Neural cell (in vitro differentiated cells): ENCODE data around the gene PKHD1. TPM values are rescaled to one million over a fixed set of nuclear protein-coding genes. Genes with fewer than 3 reads are reported as not detected.
"Not testable (repeated sequence)": the region's sequence is repeated elsewhere in the genome, so short reads cannot be mapped to it uniquely, and the experiment has no call there.

Experiments used
- H2AFZ ChIP-seq: fragments of 200-600, 300-800 bp; sonication (generic), shearing (Covaris generic); 2 replicates; pipeline ENCODE4 v1.6.0; 2014; ENCODE audit warnings: low read depth, mild to moderate bottlenecking, antibody characterized with exemption, low read length, moderate library complexity
- H3F3A ChIP-seq: fragments of 200-600 bp; shearing (Covaris generic); 2 replicates; pipeline ENCODE4 v1.6.1; 2016; ENCODE audit warnings: mild to moderate bottlenecking, moderate library complexity, mixed read lengths, antibody characterized with exemption, low read length; ENCODE audit not compliant: insufficient read depth, poor library complexity, severe bottlenecking
- H3K27ac ChIP-seq: fragments of 200-600, 300-800 bp; sonication (generic), shearing (Covaris generic); 2 replicates; pipeline ENCODE4 v1.5.1; 2014; ENCODE audit warnings: mild to moderate bottlenecking, low read length, moderate library complexity
- H3K27me3 ChIP-seq: fragments of 300-800, 200-600 bp; sonication (generic), shearing (Covaris generic); 2 replicates; pipeline ENCODE4 v1.6.0; 2014; ENCODE audit warnings: mild to moderate bottlenecking, low read depth, low read length, moderate library complexity; ENCODE audit not compliant: insufficient read depth
- H3K36me3 ChIP-seq: fragments of 300-800, 200-600 bp; sonication (generic), shearing (Covaris generic); 2 replicates; pipeline ENCODE4 v1.5.1; 2014; ENCODE audit warnings: mild to moderate bottlenecking, antibody characterized with exemption, low read length, moderate library complexity; ENCODE audit not compliant: insufficient read depth
- H3K4me2 ChIP-seq: fragments of 300-800, 200-600 bp; sonication (generic), shearing (Covaris generic); 2 replicates; pipeline ENCODE4 v1.6.0; 2014; ENCODE audit warnings: mild to moderate bottlenecking, low read length
- H3K4me3 ChIP-seq: fragments of 300-800, 200-600 bp; sonication (generic), shearing (Covaris generic); 2 replicates; pipeline ENCODE4 v1.5.1; 2014; ENCODE audit warnings: mild to moderate bottlenecking, low read length, moderate library complexity
- H3K79me2 ChIP-seq: fragments of 200-600 bp; shearing (Covaris generic); replicated peaks from 2 replicates; pipeline ENCODE4 v1.6.0; 2014; ENCODE audit warnings: mild to moderate bottlenecking, low read length, moderate library complexity; ENCODE audit not compliant: insufficient read depth
- H3K9ac ChIP-seq: fragments of 300-800, 200-600 bp; sonication (generic), shearing (Covaris generic); 2 replicates; pipeline ENCODE4 v1.6.1; 2016; ENCODE audit warnings: mild to moderate bottlenecking, low read length, mixed read lengths
- H3K9me2 ChIP-seq: fragments of 200-600 bp; shearing (Covaris generic); 2 replicates; pipeline ENCODE4 v1.6.1; 2016; ENCODE audit warnings: mild to moderate bottlenecking, low read length, mixed read lengths; ENCODE audit not compliant: insufficient read depth
- H3K9me3 ChIP-seq: fragments of 200-600, 300-800 bp; sonication (generic), shearing (Covaris generic); 2 replicates; pipeline ENCODE4 v1.6.1; 2016; ENCODE audit warnings: mild to moderate bottlenecking, mixed run types, low read length, moderate library complexity, mixed read lengths
- H4K20me1 ChIP-seq: fragments of 200-600 bp; shearing (Covaris generic); 2 replicates; pipeline ENCODE4 v1.6.1; 2016; ENCODE audit warnings: mild to moderate bottlenecking, mixed run types; ENCODE audit not compliant: insufficient read depth
- EP300 ChIP-seq: fragments of 450-650 bp; conservative IDR thresholded peaks from 2 replicates; pipeline ENCODE4 v1.6.1; 2014; ENCODE audit warnings: antibody characterized with exemption, mild to moderate bottlenecking, moderate library complexity; ENCODE audit not compliant: poor library complexity, severe bottlenecking
- EZH2 ChIP-seq: fragments of 200-600, 300-800 bp; shearing (Covaris generic), sonication (generic); IDR thresholded peaks from 2 replicates; pipeline ENCODE4 v1.6.1; 2014; ENCODE audit warnings: antibody characterized with exemption, low read length, borderline replicate concordance, mild to moderate bottlenecking; ENCODE audit not compliant: insufficient read depth, poor library complexity, severe bottlenecking
- MXI1 ChIP-seq: fragments of 450-650 bp; conservative IDR thresholded peaks from 2 replicates; pipeline ENCODE4 v1.6.1; 2014; ENCODE audit warnings: antibody characterized with exemption, mild to moderate bottlenecking; ENCODE audit not compliant: poor library complexity, severe bottlenecking
- POLR2AphosphoS5 ChIP-seq: IDR thresholded peaks from 2 replicates; pipeline ENCODE4 v1.6.1; 2012
- RAD21 ChIP-seq: fragments of 450-650 bp; conservative IDR thresholded peaks from 2 replicates; pipeline ENCODE4 v1.6.1; 2014; ENCODE audit warnings: antibody characterized with exemption, mild to moderate bottlenecking, moderate library complexity
- SMC3 ChIP-seq: fragments of 450-650 bp; conservative IDR thresholded peaks from 2 replicates; pipeline ENCODE4 v1.6.1; 2014; ENCODE audit warnings: antibody characterized with exemption, mild to moderate bottlenecking, moderate library complexity; ENCODE audit not compliant: poor library complexity
- TAF1 ChIP-seq: IDR thresholded peaks from 2 replicates; pipeline ENCODE4 v1.6.1; 2012; ENCODE audit warnings: low read depth
- polyA plus RNA-seq: library from polyadenylated mRNA; depleted of rRNA; stranded (reverse); fragments of >200 nt; gene quantifications from 2 replicates; pipeline ENCODE4 v1.2.3, GENCODE V29; 2014
- TF ChIP-seq, protein P1 (sequence below): fragments of 450-650 bp; IDR thresholded peaks from 2 replicates; pipeline ENCODE4 v1.5.1; 2014; ENCODE audit warnings: antibody characterized with exemption, mild to moderate bottlenecking, moderate library complexity; ENCODE audit not compliant: poor library complexity, severe bottlenecking
- TF ChIP-seq, protein P2 (sequence below): IDR thresholded peaks from 2 replicates; pipeline ENCODE4 v1.6.1; 2012; ENCODE audit warnings: borderline replicate concordance

Gene PKHD1
- polyA plus RNA-seq, 1 donor from 2014 or later, result not detected

DNA sequence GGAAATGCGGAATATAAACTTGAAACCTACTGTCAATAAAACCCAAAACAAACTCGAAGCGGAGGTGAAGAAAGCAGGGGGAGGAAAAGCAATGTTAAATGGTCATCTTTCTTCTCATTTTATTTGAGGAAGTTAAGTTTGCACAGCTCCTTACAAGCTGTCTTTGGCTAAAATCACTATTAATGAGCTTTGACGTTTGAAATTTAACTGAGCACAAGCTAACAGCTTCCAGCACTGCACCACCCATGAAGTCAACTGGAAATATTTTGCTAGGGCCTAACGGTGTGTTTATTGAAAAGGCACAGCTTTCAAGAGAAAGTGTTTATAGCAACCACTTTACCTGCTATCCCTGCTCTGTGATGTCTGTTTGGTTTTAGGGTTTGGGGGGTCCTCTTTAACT, 103.8 kb downstream of the PKHD1 start:
- Histone ChIP-seq H3K27ac (no peak overlapping the region), H3K4me3 (no peak overlapping the region), H3K79me2 (no peaks in the 10 kb centered on the region), H3K9me3 (no peaks in the 10 kb centered on the region), H3F3A (no peaks in the 10 kb centered on the region), H3K9ac (no peak overlapping the region), H4K20me1 (no peaks in the 10 kb centered on the region), H3K4me2 (no peak overlapping the region), H3K36me3 (no peaks in the 10 kb centered on the region), H3K9me2 (no peaks in the 10 kb centered on the region), H3K27me3 (no peaks in the 10 kb centered on the region), H2AFZ (no peak overlapping the region)
- TF ChIP-seq SMC3 (no peak), MXI1 (no peak), POLR2AphosphoS5 (no peak), RAD21 (no peak), TAF1 (no peak), EP300 (no peak), EZH2 (no peak)
- TF ChIP-seq, protein P1, sequence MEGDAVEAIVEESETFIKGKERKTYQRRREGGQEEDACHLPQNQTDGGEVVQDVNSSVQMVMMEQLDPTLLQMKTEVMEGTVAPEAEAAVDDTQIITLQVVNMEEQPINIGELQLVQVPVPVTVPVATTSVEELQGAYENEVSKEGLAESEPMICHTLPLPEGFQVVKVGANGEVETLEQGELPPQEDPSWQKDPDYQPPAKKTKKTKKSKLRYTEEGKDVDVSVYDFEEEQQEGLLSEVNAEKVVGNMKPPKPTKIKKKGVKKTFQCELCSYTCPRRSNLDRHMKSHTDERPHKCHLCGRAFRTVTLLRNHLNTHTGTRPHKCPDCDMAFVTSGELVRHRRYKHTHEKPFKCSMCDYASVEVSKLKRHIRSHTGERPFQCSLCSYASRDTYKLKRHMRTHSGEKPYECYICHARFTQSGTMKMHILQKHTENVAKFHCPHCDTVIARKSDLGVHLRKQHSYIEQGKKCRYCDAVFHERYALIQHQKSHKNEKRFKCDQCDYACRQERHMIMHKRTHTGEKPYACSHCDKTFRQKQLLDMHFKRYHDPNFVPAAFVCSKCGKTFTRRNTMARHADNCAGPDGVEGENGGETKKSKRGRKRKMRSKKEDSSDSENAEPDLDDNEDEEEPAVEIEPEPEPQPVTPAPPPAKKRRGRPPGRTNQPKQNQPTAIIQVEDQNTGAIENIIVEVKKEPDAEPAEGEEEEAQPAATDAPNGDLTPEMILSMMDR, result no peak
- TF ChIP-seq, protein P2, sequence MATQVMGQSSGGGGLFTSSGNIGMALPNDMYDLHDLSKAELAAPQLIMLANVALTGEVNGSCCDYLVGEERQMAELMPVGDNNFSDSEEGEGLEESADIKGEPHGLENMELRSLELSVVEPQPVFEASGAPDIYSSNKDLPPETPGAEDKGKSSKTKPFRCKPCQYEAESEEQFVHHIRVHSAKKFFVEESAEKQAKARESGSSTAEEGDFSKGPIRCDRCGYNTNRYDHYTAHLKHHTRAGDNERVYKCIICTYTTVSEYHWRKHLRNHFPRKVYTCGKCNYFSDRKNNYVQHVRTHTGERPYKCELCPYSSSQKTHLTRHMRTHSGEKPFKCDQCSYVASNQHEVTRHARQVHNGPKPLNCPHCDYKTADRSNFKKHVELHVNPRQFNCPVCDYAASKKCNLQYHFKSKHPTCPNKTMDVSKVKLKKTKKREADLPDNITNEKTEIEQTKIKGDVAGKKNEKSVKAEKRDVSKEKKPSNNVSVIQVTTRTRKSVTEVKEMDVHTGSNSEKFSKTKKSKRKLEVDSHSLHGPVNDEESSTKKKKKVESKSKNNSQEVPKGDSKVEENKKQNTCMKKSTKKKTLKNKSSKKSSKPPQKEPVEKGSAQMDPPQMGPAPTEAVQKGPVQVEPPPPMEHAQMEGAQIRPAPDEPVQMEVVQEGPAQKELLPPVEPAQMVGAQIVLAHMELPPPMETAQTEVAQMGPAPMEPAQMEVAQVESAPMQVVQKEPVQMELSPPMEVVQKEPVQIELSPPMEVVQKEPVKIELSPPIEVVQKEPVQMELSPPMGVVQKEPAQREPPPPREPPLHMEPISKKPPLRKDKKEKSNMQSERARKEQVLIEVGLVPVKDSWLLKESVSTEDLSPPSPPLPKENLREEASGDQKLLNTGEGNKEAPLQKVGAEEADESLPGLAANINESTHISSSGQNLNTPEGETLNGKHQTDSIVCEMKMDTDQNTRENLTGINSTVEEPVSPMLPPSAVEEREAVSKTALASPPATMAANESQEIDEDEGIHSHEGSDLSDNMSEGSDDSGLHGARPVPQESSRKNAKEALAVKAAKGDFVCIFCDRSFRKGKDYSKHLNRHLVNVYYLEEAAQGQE, result no peak

DNA sequence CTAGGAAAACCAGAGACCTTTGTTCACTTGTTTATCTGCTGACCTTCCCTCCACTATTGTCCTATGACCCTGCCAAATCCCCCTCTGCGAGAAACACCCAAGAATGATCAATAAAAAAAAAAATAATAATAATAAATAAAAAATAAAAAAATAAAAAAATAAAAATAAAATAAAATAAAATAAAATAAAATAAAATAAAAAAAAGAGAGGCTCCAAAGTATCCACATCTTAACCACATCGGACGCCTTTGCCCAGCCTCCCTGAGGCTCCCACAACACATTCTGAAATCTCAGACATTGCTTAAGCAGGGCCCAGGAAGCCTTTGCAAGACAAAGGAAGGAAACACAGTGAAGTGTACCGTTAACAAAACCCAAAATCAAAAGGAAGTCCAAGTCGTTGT, 104.7 kb downstream of the PKHD1 start:
- not testable (repeated sequence) for H4K20me1 ChIP-seq, H3K9me3 ChIP-seq, H3K27ac ChIP-seq, H3K36me3 ChIP-seq, H3K9ac ChIP-seq, H3K9me2 ChIP-seq, H3F3A ChIP-seq, H3K79me2 ChIP-seq, H2AFZ ChIP-seq, H3K4me3 ChIP-seq, H3K4me2 ChIP-seq, H3K27me3 ChIP-seq

DNA sequence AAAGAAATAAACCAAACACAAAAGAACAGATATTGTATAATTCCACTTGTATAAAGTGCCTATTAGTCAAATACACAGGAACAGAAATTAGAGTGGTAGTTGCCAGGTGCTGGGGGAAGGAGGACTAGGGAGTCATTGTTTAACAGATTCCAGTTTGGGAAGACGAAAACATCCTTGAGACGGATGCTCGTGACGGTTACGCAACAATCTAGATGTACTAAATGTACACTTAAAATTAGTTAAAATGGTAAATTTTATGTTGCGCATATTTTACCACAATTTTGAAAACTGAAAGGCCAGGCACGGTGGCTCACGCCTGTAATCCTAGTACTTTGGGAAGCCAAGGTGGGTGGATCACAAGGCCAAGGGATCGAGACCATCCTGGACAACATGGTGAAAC, 111.0 kb downstream of the PKHD1 start:
- Histone ChIP-seq H4K20me1 (no peaks in the 10 kb centered on the region), H2AFZ (no peak overlapping the region), H3K36me3 (no peaks in the 10 kb centered on the region), H3K27ac (no peak overlapping the region), H3K27me3 (no peaks in the 10 kb centered on the region), H3K9me3 (no peaks in the 10 kb centered on the region), H3K9me2 (no peaks in the 10 kb centered on the region), H3K4me3 (no peak overlapping the region), H3K4me2 (no peak overlapping the region), H3F3A (no peaks in the 10 kb centered on the region), H3K9ac (no peak overlapping the region), H3K79me2 (no peaks in the 10 kb centered on the region)
- TF ChIP-seq SMC3, result no peak
- no peak for TF ChIP-seq POLR2AphosphoS5
- TF ChIP-seq, protein P1, result no peak
- TF ChIP-seq EZH2, result no peak
- TF ChIP-seq TAF1, result no peak
- TF ChIP-seq RAD21, result no peak
- TF ChIP-seq EP300, result no peak
- TF ChIP-seq MXI1, result no peak
- TF ChIP-seq, protein P2, result no peak
